OCI-M2 (cell line): ENCODE data around the gene THSD7B.
"Not testable (repeated sequence)": the region's sequence is repeated elsewhere in the genome, so short reads cannot be mapped to it uniquely, and the experiment has no call there.

ENCODE experiments used
- DNase-seq: peaks from one replicate; lab custom pipeline; 2025; ENCODE audit not compliant: unreplicated experiment; lab: John Stamatoyannopoulos, UW

Gene THSD7B

GRCh38 chr2:137249463-137250130, 484.3 kb downstream of the THSD7B start:
- DNase-seq: no peak

GRCh38 chr2:137250401-137250800, 485.1 kb downstream of the THSD7B start:
- DNase-seq: no peak

- no peak for DNase-seq
Observed at GRCh38 chr2:137251045-137251444, 485.7 kb downstream of the THSD7B start.

GRCh38 chr2:137252934-137253333, 487.6 kb downstream of the THSD7B start:
- DNase-seq: no peak

GRCh38 chr2:137254052-137254451, 488.7 kb downstream of the THSD7B start:
- DNase-seq: no peak

- no peak for DNase-seq
Observed at GRCh38 chr2:137255345-137255744, 490.0 kb downstream of the THSD7B start.

GRCh38 chr2:137255990-137256389, 490.6 kb downstream of the THSD7B start:
- no peak for DNase-seq

- DNase-seq: no peak
Observed at GRCh38 chr2:137261881-137262585, 496.7 kb downstream of the THSD7B start.

GRCh38 chr2:137262594-137262993, 497.2 kb downstream of the THSD7B start:
- DNase-seq: no peak

GRCh38 chr2:137287913-137288639, 522.7 kb downstream of the THSD7B start:
- no peak for DNase-seq

GRCh38 chr2:137291836-137292570, 526.7 kb downstream of the THSD7B start:
- DNase-seq: no peak

GRCh38 chr2:137298377-137298776, 533.0 kb downstream of the THSD7B start:
- no peak for DNase-seq

- no peak for DNase-seq
Observed at GRCh38 chr2:137300987-137301386, 535.6 kb downstream of the THSD7B start.

- no peak for DNase-seq
Observed at GRCh38 chr2:137302957-137303356, 537.6 kb downstream of the THSD7B start.

- no peak for DNase-seq
Observed at GRCh38 chr2:137316075-137316474, 550.7 kb downstream of the THSD7B start.

- DNase-seq: no peak
Observed at GRCh38 chr2:137321566-137321965, 556.2 kb downstream of the THSD7B start.

GRCh38 chr2:137331562-137331961, 566.2 kb downstream of the THSD7B start:
- DNase-seq: not testable (repeated sequence)

- no peak for DNase-seq
Observed at GRCh38 chr2:137333386-137334165, 568.2 kb downstream of the THSD7B start.

GRCh38 chr2:137336067-137336466, 570.7 kb downstream of the THSD7B start:
- DNase-seq: no peak

- no peak for DNase-seq
Observed at GRCh38 chr2:137339051-137339450, 573.7 kb downstream of the THSD7B start.

GRCh38 chr2:137345994-137346393, 580.6 kb downstream of the THSD7B start:
- no peak for DNase-seq
